GM12875 (cell line): ENCODE measurements around the gene ANXA11.
A peak's percentile ranks its signal among the peaks of the same experiment; 100 is the strongest.
"Not testable (repeated sequence)": the region's sequence is repeated elsewhere in the genome, so short reads cannot be mapped to it uniquely, and the experiment has no call there.

Experiments
- H3K4me3 ChIP-seq: one replicate; pipeline ENCODE4 v1.5.1; 2011; ENCODE audit warnings: low read depth, low read length, control low read depth
- TF ChIP-seq, protein P1 (sequence below): IDR thresholded peaks from 2 replicates; pipeline ENCODE4 v1.5.1; 2011; ENCODE audit warnings: low read depth, mild to moderate bottlenecking, control low read depth, inconsistent platforms, low read length, moderate library complexity, borderline replicate concordance; ENCODE audit not compliant: insufficient read depth

The ANXA11 gene

GRCh38 chr10:80203835-80204676, 1.3 kb downstream of the ANXA11 start:
- TF ChIP-seq, protein P1, sequence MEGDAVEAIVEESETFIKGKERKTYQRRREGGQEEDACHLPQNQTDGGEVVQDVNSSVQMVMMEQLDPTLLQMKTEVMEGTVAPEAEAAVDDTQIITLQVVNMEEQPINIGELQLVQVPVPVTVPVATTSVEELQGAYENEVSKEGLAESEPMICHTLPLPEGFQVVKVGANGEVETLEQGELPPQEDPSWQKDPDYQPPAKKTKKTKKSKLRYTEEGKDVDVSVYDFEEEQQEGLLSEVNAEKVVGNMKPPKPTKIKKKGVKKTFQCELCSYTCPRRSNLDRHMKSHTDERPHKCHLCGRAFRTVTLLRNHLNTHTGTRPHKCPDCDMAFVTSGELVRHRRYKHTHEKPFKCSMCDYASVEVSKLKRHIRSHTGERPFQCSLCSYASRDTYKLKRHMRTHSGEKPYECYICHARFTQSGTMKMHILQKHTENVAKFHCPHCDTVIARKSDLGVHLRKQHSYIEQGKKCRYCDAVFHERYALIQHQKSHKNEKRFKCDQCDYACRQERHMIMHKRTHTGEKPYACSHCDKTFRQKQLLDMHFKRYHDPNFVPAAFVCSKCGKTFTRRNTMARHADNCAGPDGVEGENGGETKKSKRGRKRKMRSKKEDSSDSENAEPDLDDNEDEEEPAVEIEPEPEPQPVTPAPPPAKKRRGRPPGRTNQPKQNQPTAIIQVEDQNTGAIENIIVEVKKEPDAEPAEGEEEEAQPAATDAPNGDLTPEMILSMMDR, result no peak
- H3K4me3 ChIP-seq, result peak overlapping the region; percentile 76

DNA sequence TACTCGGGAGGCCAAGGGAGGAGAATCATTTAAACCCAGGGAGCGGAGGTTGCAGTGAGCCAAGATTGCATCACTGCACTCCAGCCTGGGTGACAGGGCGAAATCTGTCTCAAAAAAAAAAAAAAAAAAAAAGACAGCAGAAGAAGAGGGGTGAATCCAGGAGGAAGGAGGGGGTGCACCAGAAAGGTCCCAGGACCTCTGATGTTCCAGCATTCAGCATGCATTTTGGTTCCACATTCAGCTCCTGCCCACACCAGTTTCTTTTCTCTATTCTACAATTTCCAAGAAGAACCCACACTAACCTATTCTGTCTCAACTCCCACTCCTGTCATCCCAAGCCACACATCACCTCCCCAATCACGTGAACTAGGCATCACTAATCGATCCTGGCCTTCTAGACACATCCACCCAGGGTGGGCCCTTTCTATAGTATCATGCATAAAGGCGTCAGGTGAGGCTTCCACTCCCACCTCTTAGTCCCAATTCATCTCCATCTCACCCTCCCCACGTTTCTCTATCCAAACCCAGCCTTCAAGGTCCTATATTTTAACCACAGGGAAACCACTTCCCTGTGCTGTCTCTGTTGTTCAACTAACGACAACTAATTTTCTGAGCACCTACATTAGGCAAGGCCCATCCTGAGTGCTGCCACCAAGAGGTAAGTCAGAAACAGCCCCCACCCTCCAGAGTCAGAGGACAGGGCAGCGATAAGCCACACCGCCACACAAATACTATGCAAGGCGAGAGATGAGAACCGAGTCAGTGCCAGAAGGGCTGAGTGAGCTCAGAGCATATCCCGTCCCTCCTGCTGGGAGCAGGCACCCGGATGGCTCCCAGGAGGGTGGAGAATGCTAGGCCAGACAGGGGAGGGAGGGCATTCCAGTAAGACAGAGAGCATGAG, 2.2 kb downstream of the ANXA11 start:
- TF ChIP-seq, protein P1, result peak; percentile 40
- H3K4me3 ChIP-seq, result peak overlapping the region; percentile 13

DNA sequence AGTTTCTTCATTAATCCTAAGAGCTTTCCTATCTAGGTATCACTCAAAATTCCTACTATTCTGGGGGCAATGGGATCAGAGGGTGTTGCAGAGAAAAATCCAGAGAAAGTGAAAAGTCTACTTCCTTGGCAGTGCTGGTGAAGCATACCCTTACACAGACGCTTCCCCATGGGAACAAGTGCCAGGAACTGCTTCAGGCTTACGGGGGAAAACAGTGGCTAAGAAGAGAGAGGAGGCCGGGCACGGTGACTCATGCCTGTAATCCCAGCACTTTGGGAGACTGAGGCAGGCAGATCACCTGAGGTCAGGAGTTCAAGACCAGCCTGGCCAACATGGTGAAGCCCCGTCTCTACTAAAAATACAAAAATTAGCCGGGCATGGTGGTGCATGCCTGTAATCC, 2.8 kb downstream of the ANXA11 start:
- not testable (repeated sequence) for H3K4me3 ChIP-seq

GRCh38 chr10:80201608-80202141, 3.7 kb downstream of the ANXA11 start:
- H3K4me3 ChIP-seq, result no peak overlapping the region
- TF ChIP-seq, protein P1, result no peak

DNA sequence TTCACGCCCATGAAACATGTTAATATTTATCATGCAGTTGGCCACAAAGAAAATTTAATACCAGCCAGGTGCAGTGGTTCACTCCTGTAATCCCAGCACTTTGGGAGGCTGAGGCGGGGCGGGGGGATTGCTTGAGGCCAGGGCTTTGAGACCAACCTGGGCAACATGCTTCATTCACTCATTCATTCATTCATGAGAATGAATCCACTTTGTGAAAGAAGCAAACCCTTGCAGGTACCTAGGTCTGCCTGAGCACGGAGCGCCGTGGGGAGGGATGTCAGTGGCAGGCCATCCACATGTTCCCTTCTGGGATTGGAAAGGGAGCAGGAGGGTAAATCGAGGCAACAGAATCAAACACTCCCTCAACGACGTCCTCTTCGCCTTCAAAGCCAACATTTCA, 4.7 kb downstream of the ANXA11 start:
- TF ChIP-seq, protein P1, result no peak
- no peak overlapping the region for H3K4me3 ChIP-seq

GRCh38 chr10:80200259-80200658, 5.1 kb downstream of the ANXA11 start:
- TF ChIP-seq, protein P1, result no peak
- no peak overlapping the region for H3K4me3 ChIP-seq

DNA sequence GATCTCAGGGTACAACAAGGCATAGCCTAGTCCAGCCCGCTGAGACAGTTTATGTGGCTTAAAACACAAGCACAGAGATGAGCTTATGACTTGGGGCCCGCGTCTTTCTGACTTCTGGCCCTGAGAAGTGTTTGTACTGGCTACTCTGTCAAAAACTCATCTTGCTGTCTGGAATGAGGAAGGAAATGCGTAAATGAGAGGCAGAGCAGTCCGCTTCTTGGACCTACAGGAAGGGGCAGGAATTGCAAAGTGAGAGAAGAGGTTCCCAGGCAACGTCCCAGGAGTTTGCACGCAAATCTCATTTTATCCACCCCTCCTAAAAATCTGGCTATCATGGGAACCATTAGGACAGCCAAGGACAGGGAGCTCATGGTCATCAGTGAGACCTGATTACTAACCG, 5.5 kb downstream of the ANXA11 start:
- TF ChIP-seq, protein P1, result no peak
- H3K4me3 ChIP-seq, result no peak overlapping the region
